ENCODE results near the gene TAS1R2. TPM values are rescaled to one million over a fixed set of nuclear protein-coding genes. Genes with fewer than 3 reads are reported as not detected.
A peak's percentile ranks its signal among the peaks of the same experiment; 100 is the strongest.

The TAS1R2 gene
- total RNA-seq, 2 donors from 2014 or later, result not detected

DNA sequence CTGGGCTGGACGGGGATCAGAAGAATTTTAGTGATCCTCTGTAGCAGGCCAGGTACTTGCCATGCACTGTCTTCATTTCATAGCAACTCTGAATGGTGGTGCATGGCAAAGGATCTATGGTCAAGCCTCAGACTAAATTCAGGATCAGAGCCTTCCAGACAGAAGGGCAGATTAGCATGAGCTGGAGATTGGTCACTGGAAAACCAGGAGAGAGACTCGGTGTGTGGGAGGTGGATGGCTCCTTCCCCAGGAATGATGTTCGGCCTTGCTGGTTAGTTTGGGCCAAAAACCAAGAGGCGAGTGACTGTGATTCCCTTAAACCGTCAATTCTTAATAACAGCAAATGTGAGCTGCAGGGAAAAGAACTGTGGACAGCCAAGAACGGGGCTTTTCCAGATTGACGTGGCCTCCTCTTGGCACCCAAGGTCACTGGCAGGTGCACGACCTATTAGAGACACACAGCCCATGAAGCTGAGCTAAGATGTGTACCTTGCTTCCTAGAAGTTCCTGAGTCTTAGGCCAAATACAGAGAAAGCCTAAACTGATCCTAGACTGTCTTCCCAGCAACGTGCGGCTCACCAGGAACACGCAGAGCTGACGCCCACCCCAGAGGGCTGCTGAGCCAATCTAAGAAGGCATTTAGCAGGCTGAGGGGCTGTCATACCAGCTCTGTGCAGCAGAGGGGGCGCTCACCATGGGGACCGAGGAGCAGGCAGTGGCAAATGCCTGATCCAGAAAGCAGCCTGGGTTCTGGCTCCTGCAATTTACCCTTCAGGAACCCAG lies 24.4 kb upstream of the TAS1R2 start:
- no peak overlapping the region for H3K4me3 ChIP-seq
- no peaks in the 10 kb centered on the region for H3K27me3 ChIP-seq (replicated peaks; ENCODE audit: insufficient read depth)
- H3K9me3 ChIP-seq, result no peaks in the 10 kb centered on the region
- no peaks in the 10 kb centered on the region for H3K4me1 ChIP-seq (ENCODE audit: control insufficient read depth in 1 of 2, low read depth in 2 of 2)
- peak; percentile 37 for DNase-seq (ENCODE audit: low spot score)
- H3K36me3 ChIP-seq, result no peaks in the 10 kb centered on the region
- no peak for ATAC-seq (ENCODE audit: insufficient number of reproducible peaks, low FRiP score, low read depth)
- TF ChIP-seq, protein P1, sequence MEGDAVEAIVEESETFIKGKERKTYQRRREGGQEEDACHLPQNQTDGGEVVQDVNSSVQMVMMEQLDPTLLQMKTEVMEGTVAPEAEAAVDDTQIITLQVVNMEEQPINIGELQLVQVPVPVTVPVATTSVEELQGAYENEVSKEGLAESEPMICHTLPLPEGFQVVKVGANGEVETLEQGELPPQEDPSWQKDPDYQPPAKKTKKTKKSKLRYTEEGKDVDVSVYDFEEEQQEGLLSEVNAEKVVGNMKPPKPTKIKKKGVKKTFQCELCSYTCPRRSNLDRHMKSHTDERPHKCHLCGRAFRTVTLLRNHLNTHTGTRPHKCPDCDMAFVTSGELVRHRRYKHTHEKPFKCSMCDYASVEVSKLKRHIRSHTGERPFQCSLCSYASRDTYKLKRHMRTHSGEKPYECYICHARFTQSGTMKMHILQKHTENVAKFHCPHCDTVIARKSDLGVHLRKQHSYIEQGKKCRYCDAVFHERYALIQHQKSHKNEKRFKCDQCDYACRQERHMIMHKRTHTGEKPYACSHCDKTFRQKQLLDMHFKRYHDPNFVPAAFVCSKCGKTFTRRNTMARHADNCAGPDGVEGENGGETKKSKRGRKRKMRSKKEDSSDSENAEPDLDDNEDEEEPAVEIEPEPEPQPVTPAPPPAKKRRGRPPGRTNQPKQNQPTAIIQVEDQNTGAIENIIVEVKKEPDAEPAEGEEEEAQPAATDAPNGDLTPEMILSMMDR (IDR thresholded peaks at IDR 0.05), result peak; percentile 96
- H3K27ac ChIP-seq, result no peak overlapping the region

DNA sequence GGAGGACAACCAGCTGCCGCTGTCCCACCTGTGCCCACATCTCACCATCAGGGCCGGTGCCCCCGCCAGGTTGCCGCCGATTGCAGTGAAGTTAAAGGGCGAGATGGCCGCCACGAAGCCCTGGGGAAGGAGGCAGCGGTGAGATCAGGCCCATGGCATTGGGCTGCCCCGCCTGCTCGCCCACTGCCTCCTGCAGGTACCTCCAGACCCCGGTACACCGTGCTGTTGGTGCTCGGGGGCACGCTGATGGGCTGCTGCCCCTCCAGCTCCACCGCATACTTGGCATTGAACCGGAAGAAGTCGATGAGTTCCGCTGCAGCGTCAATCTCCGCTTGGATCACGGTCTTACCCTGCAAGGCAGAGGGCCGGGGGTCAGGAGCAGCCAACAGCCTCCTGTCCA lies 23.6 kb upstream of the TAS1R2 start:
- ATAC-seq (ENCODE audit: insufficient number of reproducible peaks, low FRiP score, low read depth) (no peak), DNase-seq (ENCODE audit: low spot score) (no peak)
- TF ChIP-seq, protein P1 (IDR thresholded peaks at IDR 0.05), result no peak
- Histone ChIP-seq H3K36me3 (no peaks in the 10 kb centered on the region), H3K27me3 (replicated peaks; ENCODE audit: insufficient read depth) (no peaks in the 10 kb centered on the region), H3K27ac (no peak overlapping the region), H3K4me3 (no peak overlapping the region), H3K4me1 (ENCODE audit: control insufficient read depth in 1 of 2, low read depth in 2 of 2) (no peaks in the 10 kb centered on the region), H3K9me3 (no peaks in the 10 kb centered on the region)

DNA sequence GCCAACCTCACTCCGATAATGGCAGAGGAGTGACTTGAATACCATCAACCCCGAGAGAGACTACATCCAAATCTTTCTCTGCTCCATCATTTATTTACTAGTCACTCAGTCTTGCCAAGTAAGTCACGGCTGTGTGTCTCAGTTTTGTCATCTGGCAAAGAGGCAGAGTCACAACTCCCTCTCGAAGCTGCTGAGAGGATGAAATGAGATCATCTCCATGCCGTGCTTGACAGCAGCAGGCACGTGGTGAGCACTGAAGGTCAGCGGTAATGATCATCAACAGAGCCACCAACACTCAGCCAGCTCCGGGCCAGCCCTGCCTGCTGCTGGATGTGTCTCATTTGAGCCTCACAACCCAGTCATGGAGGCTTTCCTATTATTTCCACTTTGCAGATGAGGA lies 23.0 kb upstream of the TAS1R2 start:
- no peaks in the 10 kb centered on the region for H3K4me1 ChIP-seq (ENCODE audit: control insufficient read depth in 1 of 2, low read depth in 2 of 2)
- no peak for ATAC-seq (ENCODE audit: insufficient number of reproducible peaks, low FRiP score, low read depth)
- no peaks in the 10 kb centered on the region for H3K9me3 ChIP-seq
- no peak overlapping the region for H3K27ac ChIP-seq
- no peaks in the 10 kb centered on the region for H3K27me3 ChIP-seq (replicated peaks; ENCODE audit: insufficient read depth)
- TF ChIP-seq, protein P1 (IDR thresholded peaks at IDR 0.05), result no peak
- DNase-seq (ENCODE audit: low spot score), result no peak
- no peaks in the 10 kb centered on the region for H3K36me3 ChIP-seq
- H3K4me3 ChIP-seq, result no peak overlapping the region

GRCh38 chr1:18881642-18882431 lies 22.4 kb upstream of the TAS1R2 start:
- H3K27ac ChIP-seq, result no peak overlapping the region
- H3K4me1 ChIP-seq (ENCODE audit: control insufficient read depth in 1 of 2, low read depth in 2 of 2), result no peaks in the 10 kb centered on the region
- DNase-seq (ENCODE audit: low spot score) (no peak), ATAC-seq (ENCODE audit: insufficient number of reproducible peaks, low FRiP score, low read depth) (no peak)
- H3K27me3 ChIP-seq (replicated peaks; ENCODE audit: insufficient read depth), result no peaks in the 10 kb centered on the region
- H3K36me3 ChIP-seq, result no peaks in the 10 kb centered on the region
- TF ChIP-seq, protein P1 (IDR thresholded peaks at IDR 0.05), result no peak
- H3K9me3 ChIP-seq, result no peaks in the 10 kb centered on the region
- H3K4me3 ChIP-seq, result no peak overlapping the region

DNA sequence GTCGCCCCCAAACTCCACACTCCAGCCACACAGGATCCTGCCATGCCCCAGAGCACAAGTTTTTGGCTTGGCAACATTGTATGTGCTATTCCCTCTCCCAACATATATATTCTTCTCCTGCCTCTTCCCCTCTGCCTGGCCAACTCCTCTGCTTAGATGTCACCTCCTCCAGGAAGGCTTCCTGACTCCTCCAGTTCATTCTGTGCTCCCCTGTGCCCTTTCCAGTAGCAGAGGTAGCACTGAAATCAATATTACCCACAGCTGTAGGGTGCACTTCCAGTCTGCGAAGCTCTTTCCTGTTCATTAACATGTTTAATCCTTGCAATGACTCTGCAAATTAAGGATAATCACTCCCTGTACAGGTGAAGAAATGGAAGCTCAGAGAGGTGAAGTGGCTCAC lies 21.7 kb upstream of the TAS1R2 start:
- Histone ChIP-seq H3K27ac (no peak overlapping the region), H3K4me1 (ENCODE audit: control insufficient read depth in 1 of 2, low read depth in 2 of 2) (no peaks in the 10 kb centered on the region), H3K9me3 (no peaks in the 10 kb centered on the region), H3K27me3 (replicated peaks; ENCODE audit: insufficient read depth) (no peaks in the 10 kb centered on the region), H3K4me3 (no peak overlapping the region), H3K36me3 (no peaks in the 10 kb centered on the region)
- no peak for DNase-seq (ENCODE audit: low spot score)
- TF ChIP-seq, protein P1 (IDR thresholded peaks at IDR 0.05), result no peak
- ATAC-seq (ENCODE audit: insufficient number of reproducible peaks, low FRiP score, low read depth), result no peak

Measured in thoracic aorta (tissue), 2 donors.